Measurements from ENCODE around the gene CADM1. TPM values are rescaled to one million over a fixed set of nuclear protein-coding genes. Genes with fewer than 3 reads are reported as not detected.

The CADM1 gene
- total and polyA plus RNA-seq, 9 of the 15 experiments (the other 6 are each of a cell fraction or from before 2014, with no cell fraction given), result 0.42 TPM; not detected in 8

GRCh38 chr11:115297330-115297729 lies 206.9 kb downstream of the CADM1 start:
- 0% methylated on average over 4 of the region's 4 CpGs for WGBS (ENCODE audit: insufficient coverage, low coverage, missing lambda C conversion rate)
- CTCF ChIA-PET (ENCODE audit: low intra/inter-chr PET ratio), result no interaction called here
- Histone ChIP-seq H3K4me2 (ENCODE audit: insufficient read depth, low read length) (no peak overlapping the region), H4K20me1 (replicated peaks; ENCODE audit: control insufficient read depth, insufficient read depth, low read length) (no peaks in the 10 kb centered on the region), H3K27ac (ENCODE audit: extremely low read depth, low read depth, low read length) (no peak overlapping the region), H3K79me2 (ENCODE audit: control insufficient read depth, insufficient read depth, low read length) (no peaks in the 10 kb centered on the region), H3K4me3 (no peak overlapping the region), H3K36me3 (ENCODE audit: control insufficient read depth, insufficient read depth, low read length) (no peaks in the 10 kb centered on the region), H3K27me3 (ENCODE audit: control insufficient read depth in 2 of 2, insufficient read depth in 2 of 2, low read length in 2 of 2) (no peaks in the 10 kb centered on the region; a peak in 1 of 5 replicates), H3K9me1 (ENCODE audit: control insufficient read depth, insufficient read depth, low read length) (no peaks in the 10 kb centered on the region), H2AFZ (ENCODE audit: low read depth, low read length) (no peak overlapping the region), H3K4me1 (replicated peaks in 1 of 2; ENCODE audit: control insufficient read depth in 2 of 2, insufficient read depth in 2 of 2, low read length in 2 of 2) (no peaks in the 10 kb centered on the region), H3K9ac (ENCODE audit: insufficient read depth in 1 of 2, low read depth in 2 of 2, low read length in 2 of 2) (no peak overlapping the region), H3K9me3 (replicated peaks; ENCODE audit: control insufficient read depth, insufficient read depth, low read depth, low read length) (no peaks in the 10 kb centered on the region)
- in situ Hi-C loops (cut with MboI) (no loop called here), intact Hi-C loops (cut with micrococcal nuclease) (no loop called here)
- no peak for TF ChIP-seq FOSL1 (tag; conservative IDR thresholded peaks at IDR 0.05)
- no peak for TF ChIP-seq GATAD2B (IDR thresholded peaks at IDR 0.05; ENCODE audit: borderline replicate concordance)
- TF ChIP-seq, protein P1, sequence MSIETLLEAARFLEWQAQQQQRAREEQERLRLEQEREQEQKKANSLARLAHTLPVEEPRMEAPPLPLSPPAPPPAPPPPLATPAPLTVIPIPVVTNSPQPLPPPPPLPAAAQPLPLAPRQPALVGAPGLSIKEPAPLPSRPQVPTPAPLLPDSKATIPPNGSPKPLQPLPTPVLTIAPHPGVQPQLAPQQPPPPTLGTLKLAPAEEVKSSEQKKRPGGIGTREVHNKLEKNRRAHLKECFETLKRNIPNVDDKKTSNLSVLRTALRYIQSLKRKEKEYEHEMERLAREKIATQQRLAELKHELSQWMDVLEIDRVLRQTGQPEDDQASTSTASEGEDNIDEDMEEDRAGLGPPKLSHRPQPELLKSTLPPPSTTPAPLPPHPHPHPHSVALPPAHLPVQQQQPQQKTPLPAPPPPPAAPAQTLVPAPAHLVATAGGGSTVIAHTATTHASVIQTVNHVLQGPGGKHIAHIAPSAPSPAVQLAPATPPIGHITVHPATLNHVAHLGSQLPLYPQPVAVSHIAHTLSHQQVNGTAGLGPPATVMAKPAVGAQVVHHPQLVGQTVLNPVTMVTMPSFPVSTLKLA (conservative IDR thresholded peaks at IDR 0.05), result no peak
- POLR2A ChIA-PET, result no interaction called here
- DNase-seq (ENCODE audit: extremely low read depth in 1 of 4, low spot score in 3 of 4) (no peak), ATAC-seq (no peak), FAIRE-seq (no peak)
- no TSS peak for BruUV-seq (replicated peaks)

DNA sequence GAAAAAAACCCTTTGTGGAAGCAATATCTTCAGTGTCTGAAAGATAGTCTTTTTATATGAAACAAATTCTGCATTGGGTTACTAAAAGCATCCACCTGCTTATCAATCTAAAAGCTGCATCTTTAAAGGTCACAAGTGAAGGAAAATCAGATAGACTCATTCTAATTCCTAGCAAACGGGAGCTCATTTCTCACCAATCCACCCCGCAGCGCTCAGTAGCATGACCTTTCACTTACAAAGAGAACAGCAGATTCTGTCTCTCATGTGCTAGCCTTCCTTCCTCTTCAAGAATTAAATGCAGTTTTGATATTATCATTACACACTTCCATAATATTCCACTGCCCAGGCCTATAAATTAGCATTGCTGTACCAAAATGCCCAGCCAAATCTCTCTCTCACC lies 212.9 kb downstream of the CADM1 start:
- Histone ChIP-seq H3K4me1 (replicated peaks in 1 of 2; ENCODE audit: control insufficient read depth in 2 of 2, insufficient read depth in 2 of 2, low read length in 2 of 2) (no peaks in the 10 kb centered on the region), H3K27ac (ENCODE audit: extremely low read depth, low read depth, low read length) (no peak overlapping the region), H3K27me3 (ENCODE audit: control insufficient read depth in 2 of 2, insufficient read depth in 2 of 2, low read length in 2 of 2) (no peaks in the 10 kb centered on the region; a peak in 1 of 5 replicates), H4K20me1 (replicated peaks; ENCODE audit: control insufficient read depth, insufficient read depth, low read length) (no peaks in the 10 kb centered on the region), H3K4me3 (no peak overlapping the region), H2AFZ (ENCODE audit: low read depth, low read length) (no peak overlapping the region), H3K9ac (ENCODE audit: insufficient read depth in 1 of 2, low read depth in 2 of 2, low read length in 2 of 2) (no peak overlapping the region), H3K79me2 (ENCODE audit: control insufficient read depth, insufficient read depth, low read length) (no peaks in the 10 kb centered on the region), H3K4me2 (ENCODE audit: insufficient read depth, low read length) (no peak overlapping the region), H3K9me1 (ENCODE audit: control insufficient read depth, insufficient read depth, low read length) (no peaks in the 10 kb centered on the region), H3K36me3 (ENCODE audit: control insufficient read depth, insufficient read depth, low read length) (no peaks in the 10 kb centered on the region), H3K9me3 (replicated peaks; ENCODE audit: control insufficient read depth, insufficient read depth, low read depth, low read length) (no peaks in the 10 kb centered on the region)
- TF ChIP-seq SUPT5H (IDR thresholded peaks at IDR 0.05), result no peak
- TF ChIP-seq CREM (IDR thresholded peaks at IDR 0.05; ENCODE audit: low read depth), result no peak
- TF ChIP-seq NFRKB (IDR thresholded peaks at IDR 0.05; ENCODE audit: low read depth), result no peak
- TF ChIP-seq ASH1L (IDR thresholded peaks at IDR 0.05; ENCODE audit: borderline replicate concordance, low read depth, partially characterized antibody), result no peak
- TF ChIP-seq ZNF764 (CRISPR knock-in tag; IDR thresholded peaks at IDR 0.05; ENCODE audit: low read depth), result no peak
- no peak for TF ChIP-seq ZC3H11A (IDR thresholded peaks at IDR 0.05; ENCODE audit: low read depth, low read length)
- TF ChIP-seq HOMEZ (CRISPR knock-in tag; IDR thresholded peaks at IDR 0.05), result no peak
- TF ChIP-seq PHF21A (IDR thresholded peaks at IDR 0.05; ENCODE audit: borderline replicate concordance, low read depth), result no peak
- no peak for TF ChIP-seq ZFP36 (IDR thresholded peaks at IDR 0.05; ENCODE audit: low read depth, low read length, partially characterized antibody)
- intact Hi-C loops (cut with micrococcal nuclease), result no loop called here
- WGBS (ENCODE audit: insufficient coverage, low coverage, missing lambda C conversion rate), result 0% methylated on average over 3 of the region's 3 CpGs
- DNase-seq (ENCODE audit: extremely low read depth in 1 of 4, low spot score in 3 of 4) (no peak), ATAC-seq (no peak), FAIRE-seq (no peak)
- CTCF ChIA-PET (ENCODE audit: low intra/inter-chr PET ratio), result no interaction called here
- POLR2A ChIA-PET, result no interaction called here
- BruUV-seq (replicated peaks), result no TSS peak
- in situ Hi-C loops (cut with MboI), result no loop called here

Data from K562 (cell line).